Kidney (tissue), 14 donors: Measurements from ENCODE around the gene IDH3A. TPM values are rescaled to one million over a fixed set of nuclear protein-coding genes. Genes with fewer than 3 reads are reported as not detected.

Experiments
- DNase-seq, 5 donors: peaks; one replicate each; pipeline ENCODE4 v3.0.0-alpha.2; 2013 to 2020
- FAIRE-seq: peaks from 2 replicates; lab custom pipeline; 2012; peaks lifted over from hg19 to GRCh38; lab: Jason Lieb, UNC
- H3K27ac ChIP-seq, 2 donors: one replicate each; pipeline ENCODE4 v1.7.0; 2013; ENCODE audit warnings: low read depth in 2 of 2, low read length in 2 of 2, inconsistent platforms in 1 of 2
- H3K27me3 ChIP-seq: one replicate; pipeline ENCODE4 v1.7.1; 2013; ENCODE audit warnings: low read length, inconsistent platforms; ENCODE audit not compliant: control insufficient read depth, insufficient read depth
- H3K36me3 ChIP-seq, 3 donors: one replicate each; pipeline versions ENCODE4 v1.7.0 to v1.7.1; 2013; ENCODE audit warnings: low read length in 3 of 3, control low read depth in 1 of 3, inconsistent platforms in 1 of 3; ENCODE audit not compliant: insufficient read depth in 3 of 3, control insufficient read depth in 2 of 3
- H3K4me1 ChIP-seq, 3 donors: one replicate each; pipeline versions ENCODE4 v1.7.0 to v1.7.1; 2013; ENCODE audit warnings: low read length in 3 of 3, inconsistent platforms in 1 of 3, low read depth in 1 of 3; ENCODE audit not compliant: control insufficient read depth in 2 of 3, insufficient read depth in 2 of 3
- H3K4me3 ChIP-seq, 3 donors: one replicate each; pipeline versions ENCODE4 v1.7.0 to v1.8.1; 2013; ENCODE audit warnings: low read length in 3 of 3, control low read depth in 1 of 3, inconsistent platforms in 1 of 3
- H3K9ac ChIP-seq, 3 donors: one replicate each; pipeline versions ENCODE4 v1.7.0 to v1.7.1; 2013; ENCODE audit warnings: low read length in 3 of 3, control low read depth in 1 of 3, inconsistent platforms in 1 of 3
- H3K9me3 ChIP-seq, 3 donors: one replicate each; pipeline versions ENCODE4 v1.7.0 to v1.7.1; 2013; ENCODE audit warnings: low read length in 3 of 3, control low read depth in 1 of 3, inconsistent platforms in 1 of 3; ENCODE audit not compliant: control insufficient read depth in 2 of 3, insufficient read depth in 1 of 3
- intact Hi-C: fragments of 100-400 bp; cut with DNase I; formaldehyde crosslinking; loops from one replicate; pipeline ENCODE4 v1.11.1; 2022
- polyA plus RNA-seq: library from polyadenylated mRNA; stranded (reverse); fragments of 350-450 nt; fragmentation: Illumina TruSeq; extraction: RNeasy Lipid Tissue Mini Kit (QIAGEN cat#74804); gene quantifications from one replicate; pipeline ENCODE4 v1.2.3, GENCODE V29; 2014; ENCODE audit warnings: low read depth, low replicate concordance; ENCODE audit not compliant: insufficient read depth
- total RNA-seq: library from RNA; stranded (reverse); fragmentation: NEBNext Ultra II Directional; extraction: Animal tissue kit (Norgen Biotek cat#: 25700); gene quantifications from one replicate; pipeline ENCODE4 v1.2.1, GENCODE V29; 2021
- TF ChIP-seq, protein P1 (sequence below): IDR thresholded peaks from 3 replicates; pipeline ENCODE4 v1.5.1; 2012; ENCODE audit warnings: mild to moderate bottlenecking, moderate library complexity, borderline replicate concordance; ENCODE audit not compliant: insufficient read depth; ENCODE audit errors: extremely low read depth
- donor health status: control.
- donor health status: control.
- donor health status: control.
- donor health status: control.
- donor health status: control.
- donor health status: DM: yes; HTN: yes; CAD: no.
- donor health status: Normal renal cell carcinoma (clear cell type).

Gene IDH3A
- total and polyA plus RNA-seq, 2 donors from 2014 or later: 67.5 to 97.2 TPM

DNA sequence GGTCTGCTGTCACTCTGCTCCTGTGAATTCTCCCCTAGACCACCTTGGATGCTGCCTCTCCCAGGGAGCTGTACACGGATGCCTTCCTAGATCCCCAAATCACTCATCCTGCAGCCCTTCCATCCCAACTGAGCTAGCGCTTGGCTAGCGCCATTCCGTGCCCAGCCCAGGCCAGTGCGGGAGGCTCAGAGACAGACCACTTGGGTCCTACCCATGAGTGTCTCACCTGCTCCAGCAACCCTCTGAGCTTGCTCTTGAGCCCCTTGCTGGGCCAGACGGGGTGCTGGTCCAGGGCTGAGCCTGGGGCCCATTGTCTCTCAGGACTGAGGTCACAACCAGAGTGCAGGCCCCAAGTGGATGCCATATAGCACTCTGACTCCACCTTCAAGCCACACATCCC lies 39.1 kb upstream of the IDH3A start:
- TF ChIP-seq, protein P1, sequence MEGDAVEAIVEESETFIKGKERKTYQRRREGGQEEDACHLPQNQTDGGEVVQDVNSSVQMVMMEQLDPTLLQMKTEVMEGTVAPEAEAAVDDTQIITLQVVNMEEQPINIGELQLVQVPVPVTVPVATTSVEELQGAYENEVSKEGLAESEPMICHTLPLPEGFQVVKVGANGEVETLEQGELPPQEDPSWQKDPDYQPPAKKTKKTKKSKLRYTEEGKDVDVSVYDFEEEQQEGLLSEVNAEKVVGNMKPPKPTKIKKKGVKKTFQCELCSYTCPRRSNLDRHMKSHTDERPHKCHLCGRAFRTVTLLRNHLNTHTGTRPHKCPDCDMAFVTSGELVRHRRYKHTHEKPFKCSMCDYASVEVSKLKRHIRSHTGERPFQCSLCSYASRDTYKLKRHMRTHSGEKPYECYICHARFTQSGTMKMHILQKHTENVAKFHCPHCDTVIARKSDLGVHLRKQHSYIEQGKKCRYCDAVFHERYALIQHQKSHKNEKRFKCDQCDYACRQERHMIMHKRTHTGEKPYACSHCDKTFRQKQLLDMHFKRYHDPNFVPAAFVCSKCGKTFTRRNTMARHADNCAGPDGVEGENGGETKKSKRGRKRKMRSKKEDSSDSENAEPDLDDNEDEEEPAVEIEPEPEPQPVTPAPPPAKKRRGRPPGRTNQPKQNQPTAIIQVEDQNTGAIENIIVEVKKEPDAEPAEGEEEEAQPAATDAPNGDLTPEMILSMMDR: no peak
- peaks cover 0 to 2% (median 0%) of the 10 kb centered on the region in 3 donors for H3K4me1 ChIP-seq
- H3K9ac ChIP-seq: no peak overlapping the region
- no peak overlapping the region for H3K4me3 ChIP-seq
- intact Hi-C loops: no loop called here
- FAIRE-seq (no peak), DNase-seq (no peak)
- H3K36me3 ChIP-seq: no peaks in the 10 kb centered on the region
- no peak overlapping the region for H3K27ac ChIP-seq
- H3K9me3 ChIP-seq: no peaks in the 10 kb centered on the region
- no peaks in the 10 kb centered on the region for H3K27me3 ChIP-seq

DNA sequence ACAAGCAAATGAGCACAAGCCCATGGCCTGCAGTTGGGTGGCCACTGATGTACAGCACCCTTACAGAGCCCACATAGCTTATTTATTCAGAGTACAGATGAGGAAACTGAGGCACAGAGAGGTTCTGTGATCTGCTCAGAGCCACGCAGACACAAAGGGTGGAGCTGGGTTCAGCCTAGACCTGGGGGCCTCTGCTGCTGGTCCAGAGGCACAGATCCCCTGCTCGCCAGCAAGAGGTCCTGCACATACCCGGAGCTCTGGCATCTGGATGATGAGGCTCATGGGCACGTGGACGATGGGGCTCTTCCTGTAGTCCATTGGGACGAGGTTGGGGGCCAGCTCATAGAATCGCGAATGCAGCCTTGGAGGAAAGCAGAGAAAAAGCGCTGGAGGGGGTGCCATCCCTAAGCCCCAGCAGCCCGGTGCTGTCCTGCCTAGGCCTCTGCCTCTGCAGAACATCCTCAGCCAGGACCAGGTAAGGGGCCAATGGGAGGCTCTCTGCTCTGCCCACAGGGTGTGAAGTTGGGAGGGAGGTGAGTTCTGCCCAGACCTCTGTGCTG lies 38.2 kb upstream of the IDH3A start:
- no peak overlapping the region for H3K4me3 ChIP-seq
- intact Hi-C loops: no loop called here
- TF ChIP-seq, protein P1: no peak
- no peak for FAIRE-seq
- no peak overlapping the region for H3K9ac ChIP-seq
- no peaks in the 10 kb centered on the region for H3K4me1 ChIP-seq
- H3K27me3 ChIP-seq: no peaks in the 10 kb centered on the region
- DNase-seq: peak in 1 of 5 donors; percentile 49
- H3K27ac ChIP-seq: no peak overlapping the region
- no peaks in the 10 kb centered on the region for H3K9me3 ChIP-seq
- no peaks in the 10 kb centered on the region for H3K36me3 ChIP-seq

DNA sequence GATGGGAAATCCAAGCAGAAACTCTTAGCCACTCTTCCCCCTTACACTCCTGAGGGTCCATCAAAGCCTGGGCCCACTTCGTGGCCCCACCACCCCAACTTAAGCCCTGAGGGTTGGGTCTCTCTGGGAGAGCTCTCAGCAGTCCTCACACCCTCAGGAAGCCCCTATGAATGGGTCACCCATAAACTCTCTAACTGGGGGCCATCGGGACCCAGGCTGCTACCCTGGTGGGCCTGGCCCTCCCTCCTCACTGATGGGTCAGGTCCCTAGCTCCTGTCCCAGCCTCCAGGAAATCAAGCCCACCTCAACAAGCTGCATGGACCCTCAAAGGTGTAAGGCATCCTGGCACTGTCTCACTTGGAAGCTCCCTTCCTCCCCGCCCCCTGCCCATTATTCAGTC lies 37.4 kb upstream of the IDH3A start:
- FAIRE-seq: no peak
- no peaks in the 10 kb centered on the region for H3K9me3 ChIP-seq
- H3K9ac ChIP-seq: no peak overlapping the region
- intact Hi-C loops: no loop called here
- TF ChIP-seq, protein P1: no peak
- H3K36me3 ChIP-seq: no peaks in the 10 kb centered on the region
- H3K4me1 ChIP-seq: no peaks in the 10 kb centered on the region
- H3K27ac ChIP-seq: no peak overlapping the region
- no peaks in the 10 kb centered on the region for H3K27me3 ChIP-seq
- no peak for DNase-seq
- no peak overlapping the region for H3K4me3 ChIP-seq

DNA sequence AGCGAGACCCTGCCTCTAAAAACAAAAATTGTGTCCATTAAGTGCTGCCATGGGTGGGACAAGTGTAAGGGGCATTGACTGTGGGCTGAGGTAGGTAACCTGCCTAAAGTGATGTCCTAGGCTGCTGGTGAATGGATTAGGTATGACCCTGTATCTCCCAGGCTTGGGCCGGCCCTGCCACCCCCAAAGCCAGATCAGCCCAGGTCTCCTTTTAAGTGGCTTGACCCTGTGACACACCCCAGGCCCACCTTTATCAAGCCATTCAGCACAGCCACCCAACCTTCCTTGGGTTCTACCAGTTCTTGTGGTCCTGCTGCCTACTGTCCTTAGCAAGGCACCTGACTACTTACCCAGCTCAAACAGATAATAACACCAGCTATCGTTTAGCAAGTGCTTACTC lies 36.6 kb upstream of the IDH3A start:
- Histone ChIP-seq H3K27ac (no peak overlapping the region), H3K4me1 (no peaks in the 10 kb centered on the region), H3K9ac (no peak overlapping the region), H3K36me3 (no peaks in the 10 kb centered on the region), H3K27me3 (no peaks in the 10 kb centered on the region), H3K9me3 (no peaks in the 10 kb centered on the region), H3K4me3 (no peak overlapping the region)
- DNase-seq: no peak
- TF ChIP-seq, protein P1: no peak
- FAIRE-seq: no peak
- intact Hi-C loops: no loop called here
